ENCODE data around the gene RAB31.
"Not testable (repeated sequence)": the region's sequence is repeated elsewhere in the genome, so short reads cannot be mapped to it uniquely, and the experiment has no call there.

The RAB31 gene

GRCh38 chr18:9900699-9901098 is 192.6 kb downstream of the RAB31 start:
- no peak overlapping the region for H3K9ac ChIP-seq (ENCODE audit: low read length in 5 of 5)
- no peaks in the 10 kb centered on the region for H3K36me3 ChIP-seq (ENCODE audit: control insufficient read depth in 5 of 5, insufficient read depth in 5 of 5, low read length in 5 of 5)
- peaks cover 0 to 3% (median 0%) of the 10 kb centered on the region in 5 donors for H3K4me1 ChIP-seq (ENCODE audit: control insufficient read depth in 5 of 5, insufficient read depth in 5 of 5, low read length in 5 of 5)
- H3K27ac ChIP-seq (ENCODE audit: low read depth, low read length) = no peak overlapping the region
- H3K9me3 ChIP-seq (ENCODE audit: control insufficient read depth in 5 of 5, low read length in 5 of 5) = no peaks in the 10 kb centered on the region
- H3K27me3 ChIP-seq (ENCODE audit: control insufficient read depth in 5 of 5, insufficient read depth in 4 of 5, low read length in 5 of 5) = no peaks in the 10 kb centered on the region
- H3K4me3 ChIP-seq (ENCODE audit: low read depth in 1 of 5, low read length in 5 of 5) = no peak overlapping the region

- Histone ChIP-seq H3K9ac (ENCODE audit: low read length in 5 of 5) (no peak overlapping the region), H3K36me3 (ENCODE audit: control insufficient read depth in 5 of 5, insufficient read depth in 5 of 5, low read length in 5 of 5) (no peaks in the 10 kb centered on the region), H3K27ac (ENCODE audit: low read depth, low read length) (no peak overlapping the region), H3K4me3 (ENCODE audit: low read depth in 1 of 5, low read length in 5 of 5) (no peak overlapping the region), H3K4me1 (ENCODE audit: control insufficient read depth in 5 of 5, insufficient read depth in 5 of 5, low read length in 5 of 5) (peaks cover 0 to 3% (median 0%) of the 10 kb centered on the region in 5 donors), H3K9me3 (ENCODE audit: control insufficient read depth in 5 of 5, low read length in 5 of 5) (no peaks in the 10 kb centered on the region), H3K27me3 (ENCODE audit: control insufficient read depth in 5 of 5, insufficient read depth in 4 of 5, low read length in 5 of 5) (no peaks in the 10 kb centered on the region)
Observed at GRCh38 chr18:9901377-9901776, 193.3 kb downstream of the RAB31 start.

- not testable (repeated sequence) for H3K27ac ChIP-seq (ENCODE audit: low read depth, low read length); H3K36me3 ChIP-seq (ENCODE audit: control insufficient read depth in 5 of 5, insufficient read depth in 5 of 5, low read length in 5 of 5); H3K27me3 ChIP-seq (ENCODE audit: control insufficient read depth in 5 of 5, insufficient read depth in 4 of 5, low read length in 5 of 5); H3K4me3 ChIP-seq (ENCODE audit: low read depth in 1 of 5, low read length in 5 of 5); H3K9ac ChIP-seq (ENCODE audit: low read length in 5 of 5); H3K9me3 ChIP-seq (ENCODE audit: control insufficient read depth in 5 of 5, low read length in 5 of 5); H3K4me1 ChIP-seq (ENCODE audit: control insufficient read depth in 5 of 5, insufficient read depth in 5 of 5, low read length in 5 of 5)
Observed at GRCh38 chr18:9902264-9902663, 194.2 kb downstream of the RAB31 start.

- H3K4me1 ChIP-seq (ENCODE audit: control insufficient read depth in 5 of 5, insufficient read depth in 5 of 5, low read length in 5 of 5) = peaks cover 0 to 3% (median 0%) of the 10 kb centered on the region in 5 donors
Observed at GRCh38 chr18:9902832-9903231, 194.7 kb downstream of the RAB31 start.

GRCh38 chr18:9905401-9905922 is 197.4 kb downstream of the RAB31 start:
- Histone ChIP-seq H3K27ac (ENCODE audit: low read depth, low read length) (no peak overlapping the region), H3K4me3 (ENCODE audit: low read depth in 1 of 5, low read length in 5 of 5) (no peak overlapping the region), H3K27me3 (ENCODE audit: control insufficient read depth in 5 of 5, insufficient read depth in 4 of 5, low read length in 5 of 5) (peaks cover 0 to 2% (median 0%) of the 10 kb centered on the region in 5 donors), H3K9ac (ENCODE audit: low read length in 5 of 5) (no peak overlapping the region), H3K9me3 (ENCODE audit: control insufficient read depth in 5 of 5, low read length in 5 of 5) (no peaks in the 10 kb centered on the region), H3K4me1 (ENCODE audit: control insufficient read depth in 5 of 5, insufficient read depth in 5 of 5, low read length in 5 of 5) (peaks cover 0 to 3% (median 0%) of the 10 kb centered on the region in 5 donors), H3K36me3 (ENCODE audit: control insufficient read depth in 5 of 5, insufficient read depth in 5 of 5, low read length in 5 of 5) (no peaks in the 10 kb centered on the region)

More at GRCh38 chr18:9902832-9903231, 194.7 kb downstream of the RAB31 start:
- Histone ChIP-seq H3K9me3 (ENCODE audit: control insufficient read depth in 5 of 5, low read length in 5 of 5) (no peaks in the 10 kb centered on the region), H3K36me3 (ENCODE audit: control insufficient read depth in 5 of 5, insufficient read depth in 5 of 5, low read length in 5 of 5) (no peaks in the 10 kb centered on the region), H3K27me3 (ENCODE audit: control insufficient read depth in 5 of 5, insufficient read depth in 4 of 5, low read length in 5 of 5) (no peaks in the 10 kb centered on the region), H3K27ac (ENCODE audit: low read depth, low read length) (no peak overlapping the region), H3K4me3 (ENCODE audit: low read depth in 1 of 5, low read length in 5 of 5) (no peak overlapping the region), H3K9ac (ENCODE audit: low read length in 5 of 5) (no peak overlapping the region)

- peaks cover 0 to 3% (median 0%) of the 10 kb centered on the region in 5 donors for H3K4me1 ChIP-seq (ENCODE audit: control insufficient read depth in 5 of 5, insufficient read depth in 5 of 5, low read length in 5 of 5)
- H3K27me3 ChIP-seq (ENCODE audit: control insufficient read depth in 5 of 5, insufficient read depth in 4 of 5, low read length in 5 of 5) = peaks cover 0 to 2% (median 0%) of the 10 kb centered on the region in 5 donors
- no peak overlapping the region for H3K27ac ChIP-seq (ENCODE audit: low read depth, low read length)
- no peaks in the 10 kb centered on the region for H3K36me3 ChIP-seq (ENCODE audit: control insufficient read depth in 5 of 5, insufficient read depth in 5 of 5, low read length in 5 of 5)
- H3K4me3 ChIP-seq (ENCODE audit: low read depth in 1 of 5, low read length in 5 of 5) = no peak overlapping the region
- H3K9me3 ChIP-seq (ENCODE audit: control insufficient read depth in 5 of 5, low read length in 5 of 5) = no peaks in the 10 kb centered on the region
- no peak overlapping the region for H3K9ac ChIP-seq (ENCODE audit: low read length in 5 of 5)
Observed at GRCh38 chr18:9906481-9906880, 198.4 kb downstream of the RAB31 start.

GRCh38 chr18:9907867-9908266 is 199.8 kb downstream of the RAB31 start:
- peaks cover 0 to 2% (median 0%) of the 10 kb centered on the region in 5 donors for H3K27me3 ChIP-seq (ENCODE audit: control insufficient read depth in 5 of 5, insufficient read depth in 4 of 5, low read length in 5 of 5)
- H3K9ac ChIP-seq (ENCODE audit: low read length in 5 of 5) = no peak overlapping the region
- no peaks in the 10 kb centered on the region for H3K36me3 ChIP-seq (ENCODE audit: control insufficient read depth in 5 of 5, insufficient read depth in 5 of 5, low read length in 5 of 5)
- H3K27ac ChIP-seq (ENCODE audit: low read depth, low read length) = no peak overlapping the region
- H3K9me3 ChIP-seq (ENCODE audit: control insufficient read depth in 5 of 5, low read length in 5 of 5) = no peaks in the 10 kb centered on the region
- H3K4me1 ChIP-seq (ENCODE audit: control insufficient read depth in 5 of 5, insufficient read depth in 5 of 5, low read length in 5 of 5) = peaks cover 0 to 4% (median 2%) of the 10 kb centered on the region in 5 donors
- H3K4me3 ChIP-seq (ENCODE audit: low read depth in 1 of 5, low read length in 5 of 5) = no peak overlapping the region

- Histone ChIP-seq H3K4me1 (ENCODE audit: control insufficient read depth in 5 of 5, insufficient read depth in 5 of 5, low read length in 5 of 5) (peaks cover 0 to 9% (median 7%) of the 10 kb centered on the region in 5 donors), H3K9me3 (ENCODE audit: control insufficient read depth in 5 of 5, low read length in 5 of 5) (no peaks in the 10 kb centered on the region), H3K27ac (ENCODE audit: low read depth, low read length) (no peak overlapping the region), H3K27me3 (ENCODE audit: control insufficient read depth in 5 of 5, insufficient read depth in 4 of 5, low read length in 5 of 5) (peaks cover 0 to 2% (median 0%) of the 10 kb centered on the region in 5 donors), H3K9ac (ENCODE audit: low read length in 5 of 5) (no peak overlapping the region), H3K36me3 (ENCODE audit: control insufficient read depth in 5 of 5, insufficient read depth in 5 of 5, low read length in 5 of 5) (no peaks in the 10 kb centered on the region), H3K4me3 (ENCODE audit: low read depth in 1 of 5, low read length in 5 of 5) (no peak overlapping the region)
Observed at GRCh38 chr18:9910071-9910470, 202.0 kb downstream of the RAB31 start.

- Histone ChIP-seq H3K27me3 (ENCODE audit: control insufficient read depth in 5 of 5, insufficient read depth in 4 of 5, low read length in 5 of 5) (peaks cover 0 to 2% (median 0%) of the 10 kb centered on the region in 5 donors), H3K36me3 (ENCODE audit: control insufficient read depth in 5 of 5, insufficient read depth in 5 of 5, low read length in 5 of 5) (no peaks in the 10 kb centered on the region), H3K4me1 (ENCODE audit: control insufficient read depth in 5 of 5, insufficient read depth in 5 of 5, low read length in 5 of 5) (peaks cover 0 to 14% (median 10%) of the 10 kb centered on the region in 5 donors), H3K9ac (ENCODE audit: low read length in 5 of 5) (no peak overlapping the region), H3K9me3 (ENCODE audit: control insufficient read depth in 5 of 5, low read length in 5 of 5) (no peaks in the 10 kb centered on the region), H3K4me3 (ENCODE audit: low read depth in 1 of 5, low read length in 5 of 5) (no peak overlapping the region), H3K27ac (ENCODE audit: low read depth, low read length) (no peak overlapping the region)
Observed at GRCh38 chr18:9910661-9911060, 202.6 kb downstream of the RAB31 start.

GRCh38 chr18:9911226-9911625 is 203.1 kb downstream of the RAB31 start:
- Histone ChIP-seq H3K9me3 (ENCODE audit: control insufficient read depth in 5 of 5, low read length in 5 of 5) (no peaks in the 10 kb centered on the region), H3K9ac (ENCODE audit: low read length in 5 of 5) (no peak overlapping the region), H3K27me3 (ENCODE audit: control insufficient read depth in 5 of 5, insufficient read depth in 4 of 5, low read length in 5 of 5) (peaks cover 0 to 2% (median 0%) of the 10 kb centered on the region in 5 donors), H3K4me1 (ENCODE audit: control insufficient read depth in 5 of 5, insufficient read depth in 5 of 5, low read length in 5 of 5) (peaks cover 0 to 20% (median 16%) of the 10 kb centered on the region in 5 donors), H3K27ac (ENCODE audit: low read depth, low read length) (no peak overlapping the region), H3K36me3 (ENCODE audit: control insufficient read depth in 5 of 5, insufficient read depth in 5 of 5, low read length in 5 of 5) (no peaks in the 10 kb centered on the region), H3K4me3 (ENCODE audit: low read depth in 1 of 5, low read length in 5 of 5) (no peak overlapping the region)

Data from subcutaneous abdominal adipose tissue (tissue), 5 donors.